ENCODE measurements around the gene KLHDC7B.

The KLHDC7B gene

DNA sequence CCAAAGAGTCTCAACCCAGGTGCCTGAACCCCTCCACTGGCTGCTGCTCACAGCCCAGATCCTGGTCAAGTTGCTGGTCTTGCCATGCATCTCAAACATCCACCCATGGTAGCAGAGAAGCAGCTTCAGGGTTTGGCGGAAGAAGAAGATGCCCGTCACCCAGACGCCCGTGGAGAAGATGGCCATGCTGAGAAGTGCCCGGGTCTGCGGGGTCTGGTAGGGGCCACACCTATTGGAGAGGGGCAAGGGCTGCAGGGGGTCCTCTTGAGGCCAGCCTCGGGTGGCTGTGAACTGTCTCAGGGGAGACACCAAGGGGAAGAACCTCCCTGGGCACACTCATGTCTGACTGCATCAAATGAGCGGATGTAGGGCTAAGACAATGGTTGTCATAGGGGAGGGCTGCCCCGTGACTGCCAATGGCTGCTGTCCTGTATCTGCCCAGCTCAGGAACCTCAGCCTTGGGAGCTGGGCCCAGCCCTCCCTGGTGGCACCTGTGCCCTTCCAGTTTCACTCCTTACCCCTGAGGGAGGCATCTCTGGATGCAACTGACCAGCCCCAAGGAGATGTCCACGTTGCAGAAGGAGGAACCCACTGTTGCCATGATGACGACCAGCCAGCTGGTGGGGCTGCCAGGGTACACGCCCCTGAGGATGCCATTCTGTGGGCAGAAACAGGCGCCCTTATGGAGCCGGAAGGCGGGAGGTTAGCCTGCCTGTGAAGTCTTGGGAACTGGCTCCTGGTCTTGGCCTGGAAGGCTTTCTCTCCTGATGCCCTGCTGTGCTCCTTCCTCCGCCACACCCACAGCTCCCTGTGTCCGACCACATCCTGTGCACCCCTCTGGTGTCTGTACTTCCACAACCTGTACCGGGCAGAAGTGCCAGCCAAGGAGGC lies 31.4 kb downstream of the KLHDC7B start:
- no peak for DNase-seq

DNA sequence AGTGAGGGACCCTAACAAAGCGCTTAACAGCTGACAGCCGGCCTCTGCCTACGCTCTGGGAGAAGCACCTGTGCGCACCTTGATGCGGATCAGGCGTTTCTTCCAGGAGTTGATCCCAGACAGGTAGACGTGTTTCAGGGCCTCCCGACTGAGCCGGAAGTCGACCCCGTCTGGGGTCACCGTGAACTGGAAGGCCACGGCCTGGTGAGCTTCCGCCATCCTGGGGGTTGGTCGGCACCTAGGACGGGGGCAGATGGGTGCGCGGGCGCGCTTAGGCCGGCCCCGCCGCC lies 31.9 kb downstream of the KLHDC7B start:
- DNase-seq, result no peak

- no peak for DNase-seq
Measured at GRCh38 chr22:50577987-50578775, 32.5 kb downstream of the KLHDC7B start, which contains the start of gene CPT1B. Gene CPT1B, minus strand, starts transcription at chr22:50578427. Its CDS starts 512 bp downstream, at chr22:50577915.

DNA sequence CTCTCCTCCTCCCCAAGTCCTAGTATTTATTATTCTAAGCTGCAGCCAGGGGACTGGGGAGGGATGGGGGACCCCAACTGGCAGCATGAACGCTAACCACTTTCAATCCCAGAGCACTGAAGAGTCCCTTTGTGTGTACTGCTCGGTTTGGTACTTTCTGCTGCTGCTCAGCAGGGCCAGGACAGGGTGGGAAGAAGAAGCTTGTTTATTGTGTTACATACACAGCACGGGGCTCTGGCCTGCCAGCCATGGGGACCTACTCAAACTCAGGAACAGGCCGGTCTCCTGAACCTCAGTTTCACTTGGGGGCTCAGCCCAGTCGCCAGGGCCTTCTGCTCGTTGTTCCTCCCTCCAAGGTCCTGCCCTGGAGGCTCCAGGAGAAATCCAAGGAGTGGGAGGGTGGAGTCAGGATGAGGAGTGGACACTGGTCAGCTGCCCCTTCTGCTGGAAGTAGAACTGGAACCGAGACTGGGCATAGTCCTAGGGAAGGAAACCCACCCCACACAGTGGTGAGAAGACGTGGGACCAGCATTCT lies 33.1 kb downstream of the KLHDC7B start:
- no peak for DNase-seq

DNA sequence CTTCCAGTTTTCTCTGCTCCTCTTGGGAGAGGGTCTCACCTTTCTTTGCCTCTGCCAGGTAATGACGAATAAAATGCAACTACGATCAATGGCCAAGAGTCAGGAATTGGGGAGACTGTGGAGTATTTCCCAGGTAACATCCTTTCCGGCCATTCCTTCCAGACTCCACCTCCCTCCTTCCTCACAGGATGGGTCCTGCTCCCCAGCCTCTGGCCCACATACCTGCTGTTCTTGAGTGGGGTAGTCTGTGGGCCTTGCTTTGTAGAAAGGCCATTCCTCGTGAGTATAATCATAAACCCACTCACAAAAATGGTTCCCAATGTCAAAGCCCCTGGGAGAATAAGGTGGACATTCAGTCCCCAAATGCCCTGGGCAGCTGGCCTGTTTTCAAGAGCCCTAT lies 34.1 kb downstream of the KLHDC7B start:
- DNase-seq, result no peak

DNA sequence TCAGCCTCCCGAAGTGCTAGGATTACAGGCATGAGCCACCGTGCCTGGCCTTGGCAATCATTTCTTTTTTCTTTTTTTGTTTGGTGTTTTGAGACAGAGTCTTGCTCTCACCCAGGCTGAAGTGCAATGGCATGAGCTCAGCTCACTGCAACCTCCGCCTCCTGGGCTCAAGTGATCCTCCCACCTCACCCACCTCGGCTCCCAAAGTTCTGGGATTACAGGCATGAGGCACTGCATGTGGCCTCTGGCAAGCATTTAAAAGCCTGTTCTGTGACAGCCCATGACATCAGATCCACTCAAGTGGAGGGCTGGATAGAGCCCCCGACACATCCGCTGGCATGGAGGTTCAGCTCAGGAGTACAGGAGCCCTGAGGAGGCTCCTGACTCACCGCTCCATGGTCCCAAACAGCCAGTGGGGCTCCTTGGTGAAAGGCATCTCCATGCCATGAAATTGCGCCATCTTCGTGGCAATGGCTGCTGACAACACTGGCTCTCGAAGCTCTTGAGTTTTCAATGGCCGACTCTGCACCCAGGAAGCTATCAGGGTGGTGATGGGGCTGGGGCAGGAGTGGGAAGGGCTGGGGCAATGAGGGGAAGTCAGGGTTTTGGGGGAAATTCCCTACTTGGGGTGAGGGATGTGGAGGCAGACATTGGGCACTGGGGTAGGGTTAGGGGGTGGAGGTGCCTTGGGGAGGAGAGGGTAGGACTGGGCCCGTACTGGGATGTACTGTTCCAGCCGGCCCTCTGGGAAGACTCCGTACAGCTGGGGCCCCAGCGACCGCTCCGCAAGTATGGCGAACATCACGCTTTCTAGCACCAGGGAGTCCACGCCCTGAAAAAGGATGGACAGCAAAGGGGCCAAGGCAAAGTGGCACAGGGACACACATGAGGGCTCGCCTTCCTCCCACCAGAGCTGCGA lies 35.6 kb downstream of the KLHDC7B start:
- no peak for DNase-seq

GRCh38 chr22:50581950-50582492 lies 36.3 kb downstream of the KLHDC7B start:
- DNase-seq, result no peak

DNA sequence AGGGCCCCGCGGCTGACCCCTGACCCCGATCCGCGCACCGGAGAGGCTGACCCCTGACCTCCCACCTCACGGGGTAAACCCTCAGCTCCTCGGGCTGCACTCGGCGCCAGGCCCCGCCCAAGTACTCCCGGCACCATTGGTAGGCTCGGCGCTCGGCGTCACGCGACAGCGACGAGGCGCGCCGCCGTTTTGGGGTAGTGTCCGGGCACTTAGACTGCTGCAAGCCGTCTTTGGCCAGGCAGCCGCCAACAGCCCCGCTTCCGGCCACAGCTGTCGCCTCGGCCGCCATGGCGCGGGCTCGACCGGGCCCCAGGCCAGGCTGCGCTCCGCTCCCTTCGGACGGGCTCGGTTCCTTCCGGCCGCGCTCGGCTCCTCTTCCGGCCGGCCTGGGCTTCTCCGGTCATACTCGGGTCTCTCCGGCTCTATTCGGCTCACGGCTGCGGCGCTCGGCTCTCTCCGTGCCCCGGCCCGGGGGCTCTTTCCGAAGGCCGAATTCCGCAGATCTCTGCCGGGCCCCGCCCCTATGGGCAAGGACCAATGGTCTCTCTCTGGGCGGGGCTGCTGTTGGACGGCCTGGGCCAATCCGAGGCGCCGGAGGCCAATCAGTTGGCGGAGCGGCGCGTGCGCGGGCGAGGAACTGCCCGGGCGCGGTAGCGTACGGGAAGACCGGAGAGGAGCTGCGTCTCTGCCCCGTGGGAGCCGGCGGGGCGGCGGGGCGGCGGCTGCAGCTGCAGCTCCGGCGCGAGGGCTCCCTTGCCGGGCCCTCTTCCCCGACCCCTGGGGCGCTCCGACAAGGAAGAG lies 37.0 kb downstream of the KLHDC7B start, which contains the start of gene CHKB:
Gene CHKB (minus strand): TSS at position 357 of the 801 bp plus-strand sequence. CDS start 68 bp downstream, at position 289.
- DNase-seq, result peak; percentile 88

- no peak for DNase-seq
Measured at GRCh38 chr22:50583294-50583861, 37.7 kb downstream of the KLHDC7B start.

DNA sequence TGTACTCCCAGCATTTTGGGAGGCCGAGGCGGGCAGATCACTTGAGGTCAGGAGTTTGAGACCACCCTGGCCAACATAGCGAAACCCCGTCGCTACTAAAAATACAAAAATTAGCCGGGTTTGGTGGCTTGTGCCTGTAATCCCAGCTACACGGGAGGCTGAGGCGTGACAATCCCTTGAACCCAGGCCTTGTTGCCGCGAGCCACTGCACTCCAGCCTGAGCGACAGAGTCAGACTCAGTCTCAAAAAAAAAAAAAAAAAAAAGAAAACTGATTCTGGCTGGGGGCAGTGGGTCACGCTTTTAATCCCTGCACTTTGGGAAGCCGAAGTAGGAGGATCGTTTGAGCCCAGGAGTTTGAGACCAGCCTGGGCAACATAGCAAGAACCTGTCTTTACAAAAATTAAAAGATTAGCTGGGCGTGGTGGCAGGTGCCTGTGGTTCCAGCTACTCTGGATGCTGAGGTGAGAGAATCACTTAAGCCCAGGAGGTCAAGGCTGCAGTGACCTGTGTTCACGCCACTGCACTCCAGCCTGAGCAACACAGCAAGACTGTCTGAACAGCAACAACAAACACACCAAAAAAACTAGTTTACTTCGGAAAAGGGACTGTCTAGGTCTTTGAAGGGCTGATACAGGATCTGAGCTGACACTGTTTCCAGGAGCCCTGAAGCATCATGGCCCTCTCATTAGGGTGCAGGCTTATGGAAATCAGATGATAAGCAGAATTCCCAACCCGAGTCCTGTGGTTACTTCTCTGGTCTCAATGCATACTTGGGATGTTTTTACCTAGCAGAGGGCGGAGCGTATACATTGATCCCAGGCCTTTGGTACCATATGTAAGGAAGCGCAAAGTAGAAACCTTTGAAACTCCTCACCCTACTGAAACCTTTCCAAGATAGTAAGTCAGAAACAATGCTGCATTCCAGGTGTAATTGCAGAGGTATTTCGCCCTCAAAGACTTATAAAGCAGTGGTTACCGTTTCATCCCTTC lies 38.7 kb downstream of the KLHDC7B start:
- no peak for DNase-seq

DNA sequence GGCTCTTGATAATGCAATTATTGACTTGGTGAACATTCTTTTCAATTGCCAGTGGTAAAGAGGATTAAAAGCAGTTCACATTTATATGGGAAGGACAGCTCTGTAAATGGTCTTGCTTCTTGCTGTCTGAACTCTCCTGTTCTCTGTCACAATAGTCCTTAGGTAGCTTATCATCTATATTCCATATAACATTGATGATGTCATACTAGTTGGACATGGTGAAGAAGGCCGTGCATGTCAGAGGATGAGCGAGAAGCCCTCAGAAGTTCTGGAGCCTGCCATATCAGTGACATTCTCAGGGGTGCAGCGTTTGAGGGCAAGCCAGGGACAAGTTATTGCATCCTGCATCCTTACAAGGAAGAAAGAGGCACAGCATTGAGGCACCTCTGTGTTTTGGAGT lies 39.5 kb downstream of the KLHDC7B start:
- DNase-seq, result no peak

DNA sequence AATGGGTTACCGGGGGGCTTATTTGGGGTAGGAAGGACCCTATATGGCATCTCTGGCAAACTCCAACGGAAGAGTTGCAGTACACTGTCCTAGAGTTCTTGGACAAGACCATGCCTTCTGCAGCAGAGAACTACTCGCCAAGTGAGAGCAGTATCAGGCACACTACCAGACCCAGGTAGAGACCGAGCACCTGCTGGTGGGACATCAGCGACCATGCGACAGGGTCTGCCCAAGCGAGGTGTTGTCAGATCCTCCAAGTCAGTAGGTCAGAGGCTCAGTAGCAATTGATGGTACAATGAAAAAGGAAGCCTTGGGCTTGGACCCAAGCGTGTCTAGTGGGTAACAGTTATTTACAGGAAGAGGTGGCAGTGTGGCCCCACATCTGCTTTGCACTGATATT lies 40.1 kb downstream of the KLHDC7B start:
- DNase-seq, result no peak

GRCh38 chr22:50586416-50586815 lies 40.7 kb downstream of the KLHDC7B start:
- no peak for DNase-seq

DNA sequence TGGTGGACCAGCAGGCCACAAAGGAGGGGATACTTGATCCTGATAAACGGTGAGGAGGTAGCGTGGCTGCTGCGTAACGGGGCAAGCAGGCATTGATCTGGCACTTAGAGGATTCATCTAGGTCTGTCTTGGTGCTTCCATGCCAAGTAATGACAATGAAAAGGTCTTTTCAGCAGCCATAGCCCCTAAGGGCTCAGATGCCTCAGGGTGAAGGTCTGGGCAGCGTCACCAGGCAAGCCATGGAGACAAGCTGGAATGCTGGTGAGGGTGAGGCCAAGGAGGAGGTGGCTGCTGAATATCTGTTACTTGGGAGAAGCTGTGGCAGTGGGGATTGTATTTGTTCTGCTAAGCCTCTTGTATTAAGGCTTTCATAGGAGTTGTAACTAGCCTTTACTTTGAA lies 41.7 kb downstream of the KLHDC7B start:
- no peak for DNase-seq

GRCh38 chr22:50595189-50595588 lies 49.5 kb downstream of the KLHDC7B start:
- DNase-seq, result no peak

GRCh38 chr22:50597097-50597496 lies 51.4 kb downstream of the KLHDC7B start:
- no peak for DNase-seq

GRCh38 chr22:50599816-50600455 lies 54.2 kb downstream of the KLHDC7B start:
- no peak for DNase-seq

DNA sequence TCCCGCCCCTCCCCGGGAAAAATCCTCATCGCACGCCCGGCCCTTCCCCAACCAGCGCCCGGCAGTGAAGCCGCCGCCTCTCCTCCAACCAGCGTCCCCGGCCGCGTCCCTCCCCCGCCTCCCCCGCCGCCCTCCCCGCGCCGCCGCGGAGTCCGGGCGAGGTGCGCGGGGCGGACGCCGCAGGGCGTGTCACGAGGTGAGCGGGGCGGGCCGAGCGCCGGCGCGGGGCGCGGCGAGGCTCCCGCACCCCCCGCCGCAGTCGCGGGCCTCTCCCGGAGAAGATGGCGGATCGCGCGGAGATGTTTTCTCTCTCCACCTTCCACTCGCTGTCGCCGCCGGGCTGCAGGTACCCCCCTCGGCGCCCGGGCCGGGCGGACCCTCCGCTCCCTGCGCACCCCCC lies 54.8 kb downstream of the KLHDC7B start, which contains the start of gene MAPK8IP2:
Gene MAPK8IP2 (plus strand): TSS at position 256 of the 400 bp plus-strand sequence. CDS start 26 bp downstream, at position 282.
- no peak for DNase-seq
